IPS DF 6.9 (cell line): ENCODE data around the gene SUCO.
"Not testable (repeated sequence)": the region's sequence is repeated elsewhere in the genome, so short reads cannot be mapped to it uniquely, and the experiment has no call there.

ENCODE experiments used
- DNase-seq: peaks from one replicate; pipeline ENCODE4 v3.0.0-alpha.2; 2013; ENCODE audit warnings: low read depth, low spot score
- H3K27ac ChIP-seq: one replicate; pipeline ENCODE4 v1.5.1; 2013; ENCODE audit warnings: low read length, control low read depth
- H3K27me3 ChIP-seq: 2 replicates; pipeline ENCODE4 v1.6.1; 2013; ENCODE audit warnings: mild to moderate bottlenecking, low read length; ENCODE audit not compliant: control insufficient read depth, insufficient read depth
- H3K36me3 ChIP-seq: 2 replicates; pipeline ENCODE4 v1.6.1; 2013; ENCODE audit warnings: low read length; ENCODE audit not compliant: control insufficient read depth, insufficient read depth
- H3K4me1 ChIP-seq: 2 replicates; pipeline ENCODE4 v1.6.1; 2013; ENCODE audit warnings: low read length; ENCODE audit not compliant: control insufficient read depth, insufficient read depth
- H3K4me3 ChIP-seq: 2 replicates; pipeline ENCODE4 v1.5.1; 2013; ENCODE audit warnings: mild to moderate bottlenecking, low read length
- H3K9me3 ChIP-seq: 2 replicates; pipeline ENCODE4 v1.6.1; 2013; ENCODE audit warnings: low read length, inconsistent platforms; ENCODE audit not compliant: control insufficient read depth, insufficient read depth
- WGBS: extraction: QIAGEN DNeasy Blood & Tissue Kit; methylation state at CpG from one replicate; pipeline ENCODE4 v1.1.7; 2013; ENCODE audit warnings: mixed read lengths, missing lambda C conversion rate; ENCODE audit not compliant: insufficient read length, insufficient coverage; 5-methylcytosine and 5-hydroxymethylcytosine counted together

The SUCO gene

DNA sequence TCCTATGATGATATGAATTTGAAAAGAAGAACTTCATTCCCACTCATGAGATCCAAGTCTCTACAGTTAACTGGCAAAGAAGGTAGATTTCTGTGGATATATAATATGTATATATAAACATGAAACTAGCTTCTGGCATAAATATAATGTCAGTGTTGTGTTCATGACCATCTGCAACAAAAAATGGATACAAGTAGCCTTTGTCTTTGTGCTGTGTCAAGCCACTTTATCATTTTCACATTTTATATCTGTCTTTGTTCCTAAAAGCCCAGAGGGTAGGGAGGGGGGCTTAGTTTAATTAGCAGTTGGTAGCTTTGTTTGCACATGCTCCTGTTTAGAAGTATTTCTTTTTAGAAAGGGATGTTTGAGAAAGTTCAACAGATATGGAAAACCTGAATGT lies 69.8 kb downstream of the SUCO start:
- Histone ChIP-seq H3K4me1 (no peaks in the 10 kb centered on the region), H3K27ac (no peak overlapping the region), H3K9me3 (no peaks in the 10 kb centered on the region), H3K36me3 (no peaks in the 10 kb centered on the region; the same call in 1 of the 2 replicates), H3K4me3 (no peak overlapping the region), H3K27me3 (no peaks in the 10 kb centered on the region)
- no peak for DNase-seq

DNA sequence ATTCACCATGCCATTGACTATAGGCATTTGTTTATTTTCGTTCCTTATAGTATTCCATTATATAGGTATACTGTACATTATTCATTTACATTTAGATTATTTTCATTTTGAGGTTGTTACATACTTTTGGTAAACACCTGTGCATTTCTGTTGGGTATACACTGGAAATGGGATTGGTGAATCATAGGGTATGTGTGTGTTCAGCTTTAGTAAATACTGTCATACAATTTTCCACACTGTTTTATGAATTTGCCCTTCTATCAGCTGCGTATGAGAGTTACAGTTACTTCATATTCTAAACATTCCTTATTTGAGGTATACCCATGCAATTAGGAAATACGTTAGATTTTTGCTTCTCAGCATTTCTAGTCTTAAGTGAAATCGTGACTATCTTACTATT lies 70.9 kb downstream of the SUCO start:
- no peaks in the 10 kb centered on the region for H3K9me3 ChIP-seq
- WGBS, result no CpG with 5 or more reads among the region's 4 CpGs

GRCh38 chr1:172605641-172606040 lies 72.7 kb downstream of the SUCO start:
- no peaks in the 10 kb centered on the region for H3K27me3 ChIP-seq
- H3K4me1 ChIP-seq, result no peaks in the 10 kb centered on the region
- DNase-seq, result no peak
- no peak overlapping the region for H3K27ac ChIP-seq
- H3K36me3 ChIP-seq, result peaks cover 2% of the 10 kb centered on the region; the same call in 1 of the 2 replicates
- no peaks in the 10 kb centered on the region for H3K9me3 ChIP-seq
- WGBS, result no CpG with 5 or more reads among the region's 2 CpGs
- H3K4me3 ChIP-seq, result no peak overlapping the region

More for the DNA sequence above, 70.9 kb downstream of the SUCO start:
- Histone ChIP-seq H3K27me3 (no peaks in the 10 kb centered on the region), H3K4me1 (no peaks in the 10 kb centered on the region), H3K36me3 (no peaks in the 10 kb centered on the region; the same call in 1 of the 2 replicates), H3K4me3 (no peak overlapping the region), H3K27ac (no peak overlapping the region)
- DNase-seq, result no peak

DNA sequence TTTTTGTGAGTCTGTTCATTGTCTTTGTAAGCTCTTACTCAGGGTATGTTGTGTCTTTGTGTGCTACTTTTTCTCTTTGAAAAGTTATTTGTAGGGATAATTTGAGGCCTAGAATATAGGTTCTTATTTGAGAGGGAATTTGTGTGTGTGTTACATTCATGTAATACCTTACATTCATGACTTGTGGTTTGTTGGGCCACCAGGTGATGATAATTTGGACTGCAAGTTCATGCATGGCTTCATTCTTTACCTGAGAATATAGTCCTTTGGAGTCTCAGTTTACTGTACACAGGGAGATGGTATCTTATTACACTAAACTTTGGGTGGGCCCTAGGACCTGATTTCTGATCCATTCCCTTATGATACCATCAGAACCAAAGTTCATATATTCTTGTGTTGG lies 74.2 kb downstream of the SUCO start:
- Histone ChIP-seq H3K9me3 (no peaks in the 10 kb centered on the region), H3K36me3 (peaks cover 2% of the 10 kb centered on the region; the same call in 1 of the 2 replicates), H3K4me3 (no peak overlapping the region), H3K4me1 (no peaks in the 10 kb centered on the region), H3K27me3 (no peaks in the 10 kb centered on the region), H3K27ac (no peak overlapping the region)
- DNase-seq, result no peak

- no peak for DNase-seq
- Histone ChIP-seq H3K27ac (no peak overlapping the region), H3K36me3 (peaks cover 2% of the 10 kb centered on the region; the same call in 1 of the 2 replicates), H3K4me3 (no peak overlapping the region), H3K27me3 (no peaks in the 10 kb centered on the region), H3K4me1 (no peaks in the 10 kb centered on the region), H3K9me3 (no peaks in the 10 kb centered on the region)
- WGBS, result no CpG with 5 or more reads among the region's 4 CpGs
These were observed 75.2 kb downstream of the SUCO start for GRCh38 chr1:172608098-172608601.

DNA sequence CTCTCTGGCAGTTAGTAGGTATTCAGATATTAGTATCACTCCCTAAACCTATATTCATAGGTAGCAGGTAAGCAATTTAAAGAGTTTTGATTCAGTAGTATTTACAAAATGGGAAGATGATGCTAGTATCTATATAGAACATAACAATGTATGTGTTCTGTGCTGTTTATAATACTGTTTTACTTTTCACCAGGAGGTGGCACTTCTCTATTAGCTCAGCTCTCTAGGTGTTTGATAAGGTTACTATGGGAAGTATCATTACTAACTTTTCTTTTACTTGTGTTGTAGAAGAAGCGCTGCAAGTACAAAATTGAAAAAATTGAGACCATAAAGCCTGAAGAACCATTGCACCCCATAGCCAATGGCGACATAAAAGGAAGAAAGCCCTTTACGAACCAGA lies 76.6 kb downstream of the SUCO start:
- H3K9me3 ChIP-seq, result no peaks in the 10 kb centered on the region
- WGBS, result no CpG with 5 or more reads among the region's 3 CpGs
- no peak for DNase-seq
- H3K27ac ChIP-seq, result no peak overlapping the region
- no peaks in the 10 kb centered on the region for H3K4me1 ChIP-seq
- no peak overlapping the region for H3K4me3 ChIP-seq
- H3K36me3 ChIP-seq, result peaks cover 2% of the 10 kb centered on the region; the same call in 1 of the 2 replicates
- no peaks in the 10 kb centered on the region for H3K27me3 ChIP-seq

GRCh38 chr1:172612478-172612877 lies 79.5 kb downstream of the SUCO start:
- no peak overlapping the region for H3K27ac ChIP-seq
- H3K4me3 ChIP-seq, result no peak overlapping the region
- no peaks in the 10 kb centered on the region for H3K4me1 ChIP-seq
- H3K36me3 ChIP-seq, result peaks cover 2% of the 10 kb centered on the region; the same call in 1 of the 2 replicates
- WGBS, result no CpG with 5 or more reads among the region's 2 CpGs
- DNase-seq, result no peak
- H3K27me3 ChIP-seq, result no peaks in the 10 kb centered on the region
- H3K9me3 ChIP-seq, result no peaks in the 10 kb centered on the region

DNA sequence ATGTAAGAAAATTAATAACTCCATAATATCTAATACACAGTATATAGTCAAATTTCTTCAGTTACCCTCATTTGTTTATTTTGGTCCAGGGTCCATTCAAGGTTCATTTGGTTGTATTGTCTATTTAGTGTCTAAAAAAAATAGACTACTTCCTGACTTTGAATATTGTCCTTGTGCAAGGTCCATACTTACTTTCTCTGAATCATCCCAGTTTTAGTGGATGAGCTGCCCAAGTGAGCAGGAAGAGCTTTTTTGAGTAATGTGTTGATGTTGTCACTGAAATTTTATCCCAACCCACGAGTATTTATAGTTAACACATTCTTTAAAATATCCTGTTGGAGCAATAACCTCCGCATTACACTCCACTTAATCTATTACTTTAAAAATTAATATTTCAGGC lies 80.3 kb downstream of the SUCO start:
- 100% methylated on average over 1 of the region's 2 CpGs for WGBS
- no peaks in the 10 kb centered on the region for H3K27me3 ChIP-seq
- no peaks in the 10 kb centered on the region for H3K9me3 ChIP-seq
- H3K4me3 ChIP-seq, result no peak overlapping the region
- H3K27ac ChIP-seq, result no peak overlapping the region
- no peaks in the 10 kb centered on the region for H3K4me1 ChIP-seq
- peaks cover 2% of the 10 kb centered on the region; the same call in 1 of the 2 replicates for H3K36me3 ChIP-seq
- DNase-seq, result no peak

DNA sequence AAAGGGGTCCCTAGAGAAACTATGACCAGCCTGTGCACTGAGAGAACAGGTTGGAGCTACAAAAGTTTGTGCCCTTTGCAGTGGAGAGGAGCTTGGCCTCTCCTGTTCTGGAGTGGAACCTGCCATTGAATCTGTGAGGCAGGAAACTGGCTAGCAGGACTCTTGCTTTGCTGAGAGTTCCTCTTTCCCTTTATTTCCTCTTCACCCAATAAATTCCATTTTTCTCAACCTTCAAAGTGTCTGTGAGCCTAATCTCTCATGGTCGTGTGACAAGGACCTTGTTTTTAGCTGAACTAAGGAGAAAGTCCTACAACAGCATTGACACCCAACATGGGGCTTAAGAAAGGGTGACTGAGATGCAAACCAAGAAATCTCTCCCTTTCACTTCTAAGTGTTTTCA lies 83.2 kb downstream of the SUCO start:
- no peaks in the 10 kb centered on the region for H3K27me3 ChIP-seq
- H3K36me3 ChIP-seq, result no peaks in the 10 kb centered on the region
- DNase-seq, result no peak
- H3K27ac ChIP-seq, result no peak overlapping the region
- no peaks in the 10 kb centered on the region for H3K4me1 ChIP-seq
- no peak overlapping the region for H3K4me3 ChIP-seq
- no peaks in the 10 kb centered on the region; the same call in 1 of the 2 replicates for H3K9me3 ChIP-seq
- WGBS, result no CpG with 5 or more reads among the region's 1 CpG

- Histone ChIP-seq H3K9me3 (no peaks in the 10 kb centered on the region; the same call in 1 of the 2 replicates), H3K36me3 (no peaks in the 10 kb centered on the region), H3K4me1 (no peaks in the 10 kb centered on the region), H3K27me3 (no peaks in the 10 kb centered on the region), H3K4me3 (no peak overlapping the region), H3K27ac (no peak overlapping the region)
- no peak for DNase-seq
- no CpG with 5 or more reads among the region's 3 CpGs for WGBS
These were observed 83.7 kb downstream of the SUCO start for GRCh38 chr1:172616636-172617035.

- WGBS, result no CpG with 5 or more reads among the region's 9 CpGs
- not testable (repeated sequence) for DNase-seq
These were observed 87.7 kb downstream of the SUCO start for GRCh38 chr1:172620603-172621002.

More at GRCh38 chr1:172620603-172621002, 87.7 kb downstream of the SUCO start:
- H3K9me3 ChIP-seq, H3K36me3 ChIP-seq, H3K4me3 ChIP-seq, H3K27me3 ChIP-seq, H3K27ac ChIP-seq, H3K4me1 ChIP-seq: not testable (repeated sequence)
